NCI-H2081 (cell line): Measurements from ENCODE around the gene BPIFB6.
"Not testable (repeated sequence)": the region's sequence is repeated elsewhere in the genome, so short reads cannot be mapped to it uniquely, and the experiment has no call there.

Experiments used
- DNase-seq, 2 experiments: peaks; one replicate each; lab custom pipeline; 2025; lab: John Stamatoyannopoulos, UW

The BPIFB6 gene

GRCh38 chr20:33030569-33030968 lies 879 bp upstream of the BPIFB6 start:
- DNase-seq, result no peak

- DNase-seq, result no peak
Observed at GRCh38 chr20:33032555-33032954, 1.1 kb downstream of the BPIFB6 start.

- no peak for DNase-seq
Observed at GRCh38 chr20:33033381-33033780, 1.9 kb downstream of the BPIFB6 start.

GRCh38 chr20:33034115-33034514 lies 2.7 kb downstream of the BPIFB6 start:
- DNase-seq, result no peak

DNA sequence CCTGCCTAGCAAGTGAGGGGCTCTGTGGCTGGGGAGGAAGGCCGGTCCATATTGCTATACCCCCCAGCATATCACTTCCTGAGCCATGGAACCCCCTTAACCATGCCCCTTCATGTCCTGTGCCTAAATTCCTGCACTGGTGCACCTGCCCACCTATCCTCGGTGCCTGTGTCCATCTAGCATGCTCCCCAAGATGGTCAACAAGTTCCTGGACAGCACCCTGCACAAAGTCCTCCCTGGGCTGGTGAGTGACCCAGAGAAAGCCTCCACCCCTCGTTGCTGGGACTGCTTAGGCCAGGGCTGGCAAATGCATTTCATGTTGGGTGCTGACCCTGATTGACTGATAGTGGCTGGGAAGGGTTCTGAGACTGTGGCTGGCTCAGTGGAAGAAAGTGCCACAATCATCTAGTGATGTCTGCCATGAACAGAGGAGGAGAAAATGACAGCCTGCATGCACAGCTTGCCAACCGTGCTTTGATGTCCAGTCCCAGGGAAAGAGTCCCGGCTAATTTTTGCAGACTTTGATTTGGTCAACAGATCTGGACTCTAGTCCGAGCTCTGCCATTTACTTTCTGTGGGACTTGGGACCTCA lies 3.5 kb downstream of the BPIFB6 start:
- DNase-seq, result no peak

GRCh38 chr20:33037456-33037855 lies 6.0 kb downstream of the BPIFB6 start:
- DNase-seq, result no peak

- DNase-seq, result no peak
Observed at GRCh38 chr20:33038243-33038642, 6.8 kb downstream of the BPIFB6 start.

- no peak for DNase-seq
Observed at GRCh38 chr20:33042430-33042829, 11.0 kb downstream of the BPIFB6 start.

DNA sequence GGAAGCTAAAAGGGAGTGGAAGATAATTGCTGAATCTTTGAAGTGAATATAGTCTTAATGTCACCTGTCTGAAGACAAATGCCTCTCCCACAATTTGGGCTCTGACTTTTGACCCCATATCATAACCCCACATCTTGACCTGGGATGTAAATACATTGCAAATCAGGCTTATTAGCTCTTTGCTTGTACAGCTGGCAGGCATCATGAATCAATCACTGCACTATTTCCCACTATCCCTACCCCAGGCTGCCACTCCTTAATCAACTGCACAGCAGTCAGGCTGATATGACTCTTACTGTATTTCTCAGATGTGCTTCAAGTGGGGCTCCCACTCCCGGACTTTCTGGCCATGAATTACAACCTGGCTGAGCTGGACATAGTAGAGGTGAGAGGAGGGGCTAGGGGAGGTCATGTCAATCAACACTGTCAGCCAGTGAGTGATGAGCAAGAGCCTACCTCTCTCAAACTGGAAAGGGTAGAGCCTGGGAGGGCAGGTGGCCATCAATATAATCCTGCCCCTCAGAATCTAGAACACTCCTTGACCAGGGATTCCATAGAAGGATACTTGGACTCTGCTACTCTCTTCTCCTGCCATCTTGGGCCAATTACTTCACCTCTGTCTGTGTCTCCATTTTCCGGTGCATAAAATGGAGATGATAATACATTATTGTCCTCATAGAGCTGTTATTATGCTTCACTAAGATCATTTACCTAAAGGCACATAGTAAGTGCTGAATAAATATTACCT lies 11.7 kb downstream of the BPIFB6 start:
- no peak for DNase-seq

DNA sequence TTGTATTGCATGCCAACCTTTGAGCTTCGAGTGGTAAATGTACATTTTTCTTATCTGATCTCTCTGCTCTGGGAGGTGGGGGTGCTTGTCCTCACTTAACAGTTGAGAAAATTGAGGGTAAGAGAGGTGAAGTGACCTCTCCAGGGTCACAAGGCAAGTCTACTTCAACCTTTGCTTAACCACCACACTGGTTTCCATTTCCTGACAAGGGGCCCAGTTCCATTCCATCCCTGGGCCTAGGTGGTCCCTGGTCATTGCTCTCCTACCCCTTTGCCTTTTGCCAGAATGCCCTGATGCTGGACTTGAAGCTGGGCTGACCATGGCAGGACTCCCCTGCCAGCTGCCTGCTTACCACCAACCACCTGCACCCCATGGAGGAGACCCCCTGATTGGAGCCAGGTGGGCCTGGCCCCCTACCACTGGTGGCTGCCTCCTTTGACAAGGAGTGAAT lies 12.3 kb downstream of the BPIFB6 start:
- DNase-seq, result no peak

GRCh38 chr20:33045129-33045721 lies 13.8 kb downstream of the BPIFB6 start:
- DNase-seq, result not testable (repeated sequence)

DNA sequence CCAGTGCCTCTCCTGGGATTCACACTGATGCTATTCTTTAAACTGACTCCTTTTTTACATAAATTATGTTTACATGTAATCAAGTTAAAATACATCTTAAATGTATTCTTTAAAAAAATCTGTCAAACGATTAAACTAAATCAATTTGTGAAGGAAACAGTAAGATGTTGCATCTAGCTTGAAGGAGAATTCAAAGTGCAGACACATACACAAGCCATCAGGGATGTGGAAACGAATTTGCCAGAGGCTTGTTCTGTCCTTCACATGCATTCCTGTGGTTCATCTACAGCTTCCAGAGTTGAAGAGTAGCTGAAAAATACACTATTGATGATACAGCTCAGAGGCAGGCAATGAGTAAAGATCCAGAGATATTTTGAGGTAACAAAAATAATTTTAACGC lies 15.0 kb downstream of the BPIFB6 start:
- no peak for DNase-seq

- no peak for DNase-seq
Observed at GRCh38 chr20:33051333-33051732, 19.9 kb downstream of the BPIFB6 start.

- DNase-seq, result no peak
Observed at GRCh38 chr20:33053291-33054106, 22.1 kb downstream of the BPIFB6 start, which contains the start of gene BPIFB3. Gene BPIFB3 (plus strand): TSS chr20:33053903. CDS start chr20:33055436, 1,533 bp downstream.

DNA sequence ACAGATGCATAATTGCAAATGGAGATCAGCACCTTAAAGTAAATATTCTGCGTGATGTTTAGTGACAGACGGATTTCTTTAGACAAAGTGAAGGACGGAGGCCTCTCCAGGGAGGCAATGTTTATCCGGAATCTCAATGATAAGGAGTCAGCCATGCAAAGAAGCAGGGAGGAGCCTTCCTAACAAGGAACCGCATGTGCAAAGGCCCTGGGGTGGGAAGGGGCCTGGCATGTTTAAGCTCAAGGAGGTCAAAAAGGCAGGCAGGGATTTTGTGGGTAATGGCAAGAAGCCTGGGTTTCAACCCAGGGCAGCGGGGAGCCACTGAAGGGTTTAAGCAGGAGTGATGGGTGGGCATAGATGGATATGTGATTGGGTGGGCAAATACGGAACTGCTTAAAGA lies 22.9 kb downstream of the BPIFB6 start:
- no peak for DNase-seq

DNA sequence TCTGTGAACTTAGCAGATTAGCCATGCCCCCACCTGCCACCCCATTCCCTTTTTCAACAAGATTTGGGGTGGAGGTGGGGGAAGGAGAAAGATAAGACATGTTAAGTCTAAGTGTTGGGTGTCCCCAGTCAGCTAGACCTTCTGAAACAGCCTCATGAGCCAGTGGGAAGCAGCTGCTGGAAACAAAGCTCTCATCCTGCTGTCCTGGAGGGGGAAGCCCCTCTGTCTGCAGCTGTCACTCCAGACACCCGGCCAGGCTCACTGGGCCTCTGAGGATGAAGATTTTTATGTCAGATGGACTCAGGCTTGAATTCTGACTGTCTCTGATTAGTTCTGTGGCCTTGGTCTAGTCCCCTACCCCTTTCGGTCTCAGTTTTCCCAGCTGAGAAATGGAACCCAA lies 23.3 kb downstream of the BPIFB6 start:
- DNase-seq, result no peak

DNA sequence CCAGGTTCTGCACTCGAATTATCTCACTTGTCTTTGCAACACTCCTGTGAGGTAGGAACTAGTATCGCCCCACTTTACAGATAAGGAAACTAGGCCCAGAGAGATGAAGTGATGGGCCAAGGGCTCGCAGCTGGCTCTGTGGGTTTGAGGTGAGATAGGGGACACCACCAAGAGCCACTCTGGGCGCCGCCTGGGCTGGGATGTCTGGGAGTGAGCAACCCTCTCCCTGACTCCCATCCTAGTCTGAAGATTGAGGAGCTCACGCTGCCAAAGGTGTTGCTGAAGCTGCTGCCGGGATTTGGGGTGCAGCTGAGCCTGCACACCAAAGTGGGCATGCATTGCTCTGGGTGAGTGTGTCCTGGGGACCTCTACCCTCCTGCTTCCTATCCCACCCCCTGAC lies 27.7 kb downstream of the BPIFB6 start:
- DNase-seq, result no peak

GRCh38 chr20:33059741-33060390 lies 28.4 kb downstream of the BPIFB6 start:
- DNase-seq, result no peak

- no peak for DNase-seq
Observed at GRCh38 chr20:33061658-33062028, 30.2 kb downstream of the BPIFB6 start.

DNA sequence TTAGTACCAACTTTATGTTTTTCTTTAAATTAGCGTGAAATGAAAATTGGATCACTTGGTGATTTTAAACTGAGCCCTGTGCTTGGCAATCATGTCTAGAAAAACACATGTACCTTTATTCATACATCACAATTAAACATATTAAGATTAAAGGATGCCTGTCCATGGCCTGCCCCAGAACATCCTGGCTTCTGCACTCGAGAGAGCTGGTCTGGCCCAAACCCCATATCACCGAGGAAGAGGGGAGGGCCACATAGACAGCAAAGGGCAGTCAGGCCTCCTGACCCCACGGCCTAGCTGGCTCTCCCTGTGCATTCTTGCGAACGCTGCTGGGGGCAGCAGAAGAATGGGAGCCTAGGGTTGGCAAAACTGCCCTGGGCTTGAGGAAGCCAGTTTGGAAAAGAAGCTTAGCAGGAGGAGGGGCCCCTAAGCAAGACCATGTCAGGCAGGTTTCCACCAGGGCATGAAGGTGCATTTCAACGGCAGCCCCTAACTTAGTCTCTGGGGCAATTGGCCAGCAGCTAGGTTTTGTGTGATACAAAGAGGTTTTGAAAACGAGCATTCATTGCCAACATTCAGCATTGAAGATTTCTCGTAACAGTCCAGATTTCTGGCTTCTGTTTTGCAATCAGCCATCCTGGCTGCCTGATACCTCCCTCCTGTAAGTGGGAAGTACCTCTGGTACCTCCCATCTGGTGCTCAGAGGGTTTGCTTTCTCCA lies 30.8 kb downstream of the BPIFB6 start:
- DNase-seq, result no peak

- no peak for DNase-seq
Observed at GRCh38 chr20:33062825-33063149, 31.3 kb downstream of the BPIFB6 start.
